K562 (cell line): ENCODE results near the gene NT5C1B.

ENCODE experiments used
- CTCF ChIP-seq, 3 experiments: IDR thresholded peaks in 2 of 3; conservative IDR thresholded peaks in 1 of 3; 2 replicates each; pipeline ENCODE4 v1.5.1; 2011 to 2012; ENCODE audit warnings: low read length in 3 of 3, mild to moderate bottlenecking in 3 of 3, control low read depth in 2 of 3, improper control_type of control experiment in 1 of 3, inconsistent platforms in 1 of 3, low read depth in 1 of 3, mixed read lengths in 1 of 3, moderate library complexity in 1 of 3; ENCODE audit not compliant: insufficient read depth in 2 of 3
- EZH2 ChIP-seq: IDR thresholded peaks from 2 replicates; pipeline ENCODE4 v1.6.1; 2012; ENCODE audit warnings: low read depth, mild to moderate bottlenecking, inconsistent platforms, low read length, borderline replicate concordance
- MAFF ChIP-seq: IDR thresholded peaks from 2 replicates; pipeline ENCODE4 v1.6.1; 2012; ENCODE audit warnings: low read length, improper control_type of control experiment
- PCBP1 ChIP-seq: fragments of 200-400 bp; formaldehyde crosslinking; IDR thresholded peaks from 2 replicates; pipeline ENCODE4 v1.6.1; 2018; ENCODE audit warnings: mild to moderate bottlenecking, low read depth, low read length; ENCODE audit not compliant: poor library complexity, severe bottlenecking
- POLR2A ChIP-seq: fragments of 450-650 bp; conservative IDR thresholded peaks from 2 replicates; pipeline ENCODE4 v1.6.1; 2016
- PTBP1 ChIP-seq: fragments of 200-400 bp; formaldehyde crosslinking; IDR thresholded peaks from 2 replicates; pipeline ENCODE4 v1.6.1; 2017; ENCODE audit warnings: low read depth, low read length
- RBM39 ChIP-seq: fragments of 200-400 bp; formaldehyde crosslinking; optimal IDR thresholded peaks from 2 replicates; pipeline ENCODE3; 2018; ENCODE audit warnings: low read depth, low read length
- TCF7L2 ChIP-seq: fragments of 150-350 bp; IDR thresholded peaks from 2 replicates; pipeline ENCODE4 v1.6.1; 2016; ENCODE audit warnings: low read depth, mild to moderate bottlenecking, low read length, moderate library complexity
- ZFP1 ChIP-seq: fragments of 450-650 bp; formaldehyde crosslinking; IDR thresholded peaks from 2 replicates; pipeline ENCODE4 v1.4.0; 2020; ENCODE audit warnings: mild to moderate bottlenecking, mixed read lengths
- ZFP36 ChIP-seq: fragments of 150-350 bp; IDR thresholded peaks from 2 replicates; pipeline ENCODE4 v1.6.1; 2018; ENCODE audit warnings: low read length, low read depth; ENCODE audit not compliant: partially characterized antibody
- ZNF551 ChIP-seq: fragments of 250-450 bp; sonication (Bioruptor Pico); IDR thresholded peaks from 2 replicates; pipeline ENCODE4 v1.5.0; 2021; ENCODE audit warnings: mild to moderate bottlenecking, moderate library complexity
- ZNF740 ChIP-seq, 3 experiments: fragments of 200-800 bp in 1 of 3; sonication (Bioruptor generic) in 1 of 3; sonication (generic) in 1 of 3; formaldehyde crosslinking in 1 of 3; IDR thresholded peaks; 2 replicates each; pipeline versions ENCODE4 v1.6.1 to v1.8.0; 2016 to 2022; ENCODE audit warnings: mild to moderate bottlenecking in 2 of 3, missing compliant biosample characterization in 2 of 3, missing genetic modification characterization in 2 of 3, missing genetic modification reagents in 1 of 3

GRCh38 chr2:18517386-18517785 is 72.0 kb downstream of the NT5C1B start:
- no peak for TF ChIP-seq PTBP1
- TF ChIP-seq EZH2, result no peak
- TF ChIP-seq CTCF (IDR thresholded peaks at IDR 0.05 in 2 of 3, conservative IDR thresholded peaks at IDR 0.05 in 1 of 3; ENCODE audit: insufficient read depth in 2 of 3, low read depth in 1 of 3, low read length in 3 of 3), result no peak
- no peak for TF ChIP-seq TCF7L2
- TF ChIP-seq ZNF551 (CRISPR knock-in tag), result no peak
- no peak for TF ChIP-seq ZNF740 (CRISPR knock-in tag; IDR thresholded peaks at IDR 0.05)
- no peak for TF ChIP-seq ZNF740 (tag; IDR thresholded peaks at IDR 0.05)
- no peak for TF ChIP-seq RBM39
- TF ChIP-seq MAFF, result no peak
- no peak for TF ChIP-seq PCBP1
- no peak for TF ChIP-seq POLR2A
- TF ChIP-seq ZFP36, result no peak
- no peak for TF ChIP-seq ZFP1 (CRISPR knock-in tag)
